GM21423 (cell line): Measurements from ENCODE around the gene PTCSC3.

Experiments used
- ATAC-seq: cut with Tn5 transposase; IDR thresholded peaks from one replicate; pipeline ENCODE4 v1.9.1; 2021; ENCODE audit warnings: mild to moderate bottlenecking, moderate library complexity; ENCODE audit not compliant: unreplicated experiment

Gene PTCSC3

GRCh38 chr14:36086629-36087395 is 89.7 kb downstream of the PTCSC3 start:
- ATAC-seq: no peak

- no peak for ATAC-seq
Measured at GRCh38 chr14:36085861-36086260, 90.7 kb downstream of the PTCSC3 start.
